WTC11 (cell line): Measurements from ENCODE around the gene PI4K2B. TPM values are rescaled to one million over a fixed set of nuclear protein-coding genes. Genes with fewer than 3 reads are reported as not detected.
"Not testable (repeated sequence)": the region's sequence is repeated elsewhere in the genome, so short reads cannot be mapped to it uniquely, and the experiment has no call there.

Experiments
- ATAC-seq: fragments of 200-7000 bp; cut with Tn5 transposase; 2 replicates; pipeline ENCODE4 v1.10.0; 2021; ENCODE audit warnings: mild to moderate bottlenecking, moderate library complexity
- CTCF ChIA-PET: fragments of 300-600 bp; sonication (Branson Sonifier 250); formaldehyde crosslinking; loops from one replicate; lab custom pipeline; 2021; ENCODE audit warnings: antibody characterized with exemption; lab: Charles Lee
- POLR2A ChIA-PET: fragments of 350-600 bp; sonication (Branson Sonifier 250); formaldehyde crosslinking; loops from one replicate; lab custom pipeline; 2021; ENCODE audit warnings: antibody characterized with exemption; lab: Charles Lee
- DNase-seq: peaks from one replicate; pipeline ENCODE4 v3.0.0; 2021; ENCODE audit warnings: low spot score
- H3K27ac Mint-ChIP-seq: 2 replicates; pipeline ENCODE4 v1.8.0; 2021; ENCODE audit warnings: mixed read lengths
- H3K27me3 Mint-ChIP-seq: 2 replicates; pipeline ENCODE4 v1.8.0; 2021; ENCODE audit warnings: low read depth, mild to moderate bottlenecking, moderate library complexity, mixed read lengths
- H3K36me3 Mint-ChIP-seq: 2 replicates; pipeline ENCODE4 v1.8.0; 2021; ENCODE audit warnings: mixed read lengths
- H3K4me1 Mint-ChIP-seq: 2 replicates; pipeline ENCODE4 v1.8.0; 2022; ENCODE audit warnings: mixed read lengths
- H3K4me3 Mint-ChIP-seq: 2 replicates; pipeline ENCODE4 v1.8.0; 2021; ENCODE audit warnings: mild to moderate bottlenecking, moderate library complexity, mixed read lengths
- H3K9me3 Mint-ChIP-seq: 2 replicates; pipeline ENCODE4 v1.8.0; 2021; ENCODE audit warnings: mixed read lengths
- ATF6 ChIP-seq: sonication (generic); formaldehyde crosslinking; IDR thresholded peaks from 2 replicates; pipeline ENCODE4 v1.8.1; 2023; ENCODE audit warnings: mild to moderate bottlenecking, missing genetic modification reagents
- CBFB ChIP-seq: sonication (generic); formaldehyde crosslinking; IDR thresholded peaks from 2 replicates; pipeline ENCODE4 v1.8.1; 2022; ENCODE audit warnings: mild to moderate bottlenecking, low read depth, missing genetic modification reagents
- CDX4 ChIP-seq: fragments of 250-450 bp; sonication (Bioruptor Pico); IDR thresholded peaks from 2 replicates; pipeline ENCODE4 v1.9.0; 2021; ENCODE audit warnings: moderate library complexity, mild to moderate bottlenecking, inconsistent platforms, borderline replicate concordance
- CREM ChIP-seq: sonication (generic); formaldehyde crosslinking; IDR thresholded peaks from 2 replicates; pipeline ENCODE4 v1.8.1; 2022; ENCODE audit warnings: mild to moderate bottlenecking, missing genetic modification reagents, moderate library complexity
- GTF2I ChIP-seq: fragments of 250-450 bp; sonication (Bioruptor Pico); conservative IDR thresholded peaks from 2 replicates; pipeline ENCODE4 v1.4.0; 2021; ENCODE audit warnings: mild to moderate bottlenecking
- MAX ChIP-seq: sonication (generic); formaldehyde crosslinking; IDR thresholded peaks from 2 replicates; pipeline ENCODE4 v1.8.0; 2022; ENCODE audit warnings: mild to moderate bottlenecking, missing genetic modification reagents
- MLX ChIP-seq: sonication (generic); formaldehyde crosslinking; IDR thresholded peaks from 2 replicates; pipeline ENCODE4 v1.8.1; 2023; ENCODE audit warnings: mild to moderate bottlenecking, missing genetic modification reagents, moderate library complexity
- MXD4 ChIP-seq: fragments of 250-450 bp; sonication (Bioruptor Pico); IDR thresholded peaks from 2 replicates; pipeline ENCODE4 v1.8.0; 2021; ENCODE audit warnings: mild to moderate bottlenecking, moderate library complexity, borderline replicate concordance
- NR3C1 ChIP-seq: sonication (generic); formaldehyde crosslinking; conservative IDR thresholded peaks from 2 replicates; pipeline ENCODE4 v1.8.1; 2023; ENCODE audit warnings: low read depth, mild to moderate bottlenecking, missing genetic modification reagents
- PRRX2 ChIP-seq: fragments of 250-450 bp; sonication (Bioruptor Pico); IDR thresholded peaks from 2 replicates; pipeline ENCODE4 v1.8.0; 2021; ENCODE audit warnings: mild to moderate bottlenecking
- RORB ChIP-seq: fragments of 250-450 bp; sonication (Bioruptor Pico); IDR thresholded peaks from 2 replicates; pipeline ENCODE4 v1.9.0; 2021; ENCODE audit warnings: mild to moderate bottlenecking
- SMAD3 ChIP-seq: sonication (generic); formaldehyde crosslinking; IDR thresholded peaks from 2 replicates; pipeline ENCODE4 v1.8.0; 2022; ENCODE audit warnings: missing genetic modification reagents, mild to moderate bottlenecking, borderline replicate concordance
- ZBTB21 ChIP-seq: sonication (generic); formaldehyde crosslinking; IDR thresholded peaks from 2 replicates; pipeline ENCODE4 v1.8.1; 2023; ENCODE audit warnings: mild to moderate bottlenecking, missing genetic modification reagents, borderline replicate concordance
- ZNF138 ChIP-seq: sonication (generic); formaldehyde crosslinking; conservative IDR thresholded peaks from 2 replicates; pipeline ENCODE4 v1.8.1; 2022; ENCODE audit warnings: mild to moderate bottlenecking, moderate library complexity, missing genetic modification reagents
- total RNA-seq: library from RNA; stranded (reverse); gene quantifications from 3 replicates; pipeline ENCODE4 v1.2.3, GENCODE V29; 2021
- TF ChIP-seq, protein P1 (sequence below): sonication (generic); formaldehyde crosslinking; IDR thresholded peaks from 2 replicates; pipeline ENCODE4 v1.8.0; 2022; ENCODE audit warnings: missing genetic modification reagents
- TF ChIP-seq, protein P2 (sequence below): sonication (generic); formaldehyde crosslinking; IDR thresholded peaks from 2 replicates; pipeline ENCODE4 v1.8.1; 2022; ENCODE audit warnings: mild to moderate bottlenecking, missing genetic modification reagents, moderate library complexity, borderline replicate concordance

PI4K2B gene
- total RNA-seq, 1 experiment from 2014 or later = 15.1 TPM

GRCh38 chr4:25235401-25235800, 1.6 kb downstream of the PI4K2B start (continued):
- no peak for TF ChIP-seq SMAD3 (CRISPR knock-in tag)
- TF ChIP-seq, all 79 proteins: peak for 0

- H3K27ac Mint-ChIP-seq, DNase-seq, ATAC-seq, POLR2A ChIA-PET: not testable (repeated sequence)
- Mint-ChIP-seq H3K27me3 (peaks cover 35% of the 10 kb centered on the region), H3K9me3 (peaks cover 33% of the 10 kb centered on the region), H3K4me3 (0 out of 2 replicates have a peak overlapping the region, but pooled peaks have one; percentile 22), H3K4me1 (peaks cover 14% of the 10 kb centered on the region), H3K36me3 (peaks cover 36% of the 10 kb centered on the region)
- CTCF ChIA-PET = interaction anchor here (0.6 to 4.2 kb wide), 2 partner anchors 33 to 76 kb away, joined by 3 to 30 read pairs; partner anchors contain the start of gene ZCCHC4
These were observed 2.2 kb downstream of the PI4K2B start for GRCh38 chr4:25236030-25236429.

DNA sequence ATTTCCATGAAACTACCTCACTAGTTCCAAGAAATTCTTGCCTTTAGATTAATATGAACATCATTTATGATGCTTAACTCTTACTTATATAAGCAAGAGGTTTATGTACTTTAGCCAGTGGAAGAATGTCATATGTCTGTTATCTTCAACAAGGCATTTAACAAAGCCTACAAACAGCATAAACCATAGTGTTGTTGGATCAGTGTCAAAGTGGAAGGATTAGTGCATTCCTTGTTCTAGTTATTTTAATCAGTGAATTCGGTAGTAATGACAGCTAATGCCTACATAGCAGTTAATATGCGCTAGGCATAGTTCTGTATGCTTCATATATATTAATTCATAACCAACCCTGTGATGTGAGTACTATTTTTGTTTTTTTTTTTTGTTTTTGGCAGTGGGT, 3.1 kb downstream of the PI4K2B start:
- POLR2A ChIA-PET = no interaction called here
- Mint-ChIP-seq H3K27ac (no peak overlapping the region), H3K27me3 (peaks cover 28% of the 10 kb centered on the region), H3K36me3 (peaks cover 26% of the 10 kb centered on the region), H3K9me3 (peaks cover 24% of the 10 kb centered on the region)
- no peak for TF ChIP-seq ZNF138 (CRISPR knock-in tag)
- no peak for TF ChIP-seq ATF6 (CRISPR knock-in tag)
- TF ChIP-seq PRRX2 (CRISPR knock-in tag) = no peak
- no peak for TF ChIP-seq CREM (CRISPR knock-in tag)
- TF ChIP-seq MXD4 = no peak
- TF ChIP-seq CDX4 (CRISPR knock-in tag) = no peak
- TF ChIP-seq GTF2I (CRISPR knock-in tag) = no peak
- TF ChIP-seq MAX (CRISPR knock-in tag) = no peak
- TF ChIP-seq NR3C1 = no peak
- TF ChIP-seq, protein P1, sequence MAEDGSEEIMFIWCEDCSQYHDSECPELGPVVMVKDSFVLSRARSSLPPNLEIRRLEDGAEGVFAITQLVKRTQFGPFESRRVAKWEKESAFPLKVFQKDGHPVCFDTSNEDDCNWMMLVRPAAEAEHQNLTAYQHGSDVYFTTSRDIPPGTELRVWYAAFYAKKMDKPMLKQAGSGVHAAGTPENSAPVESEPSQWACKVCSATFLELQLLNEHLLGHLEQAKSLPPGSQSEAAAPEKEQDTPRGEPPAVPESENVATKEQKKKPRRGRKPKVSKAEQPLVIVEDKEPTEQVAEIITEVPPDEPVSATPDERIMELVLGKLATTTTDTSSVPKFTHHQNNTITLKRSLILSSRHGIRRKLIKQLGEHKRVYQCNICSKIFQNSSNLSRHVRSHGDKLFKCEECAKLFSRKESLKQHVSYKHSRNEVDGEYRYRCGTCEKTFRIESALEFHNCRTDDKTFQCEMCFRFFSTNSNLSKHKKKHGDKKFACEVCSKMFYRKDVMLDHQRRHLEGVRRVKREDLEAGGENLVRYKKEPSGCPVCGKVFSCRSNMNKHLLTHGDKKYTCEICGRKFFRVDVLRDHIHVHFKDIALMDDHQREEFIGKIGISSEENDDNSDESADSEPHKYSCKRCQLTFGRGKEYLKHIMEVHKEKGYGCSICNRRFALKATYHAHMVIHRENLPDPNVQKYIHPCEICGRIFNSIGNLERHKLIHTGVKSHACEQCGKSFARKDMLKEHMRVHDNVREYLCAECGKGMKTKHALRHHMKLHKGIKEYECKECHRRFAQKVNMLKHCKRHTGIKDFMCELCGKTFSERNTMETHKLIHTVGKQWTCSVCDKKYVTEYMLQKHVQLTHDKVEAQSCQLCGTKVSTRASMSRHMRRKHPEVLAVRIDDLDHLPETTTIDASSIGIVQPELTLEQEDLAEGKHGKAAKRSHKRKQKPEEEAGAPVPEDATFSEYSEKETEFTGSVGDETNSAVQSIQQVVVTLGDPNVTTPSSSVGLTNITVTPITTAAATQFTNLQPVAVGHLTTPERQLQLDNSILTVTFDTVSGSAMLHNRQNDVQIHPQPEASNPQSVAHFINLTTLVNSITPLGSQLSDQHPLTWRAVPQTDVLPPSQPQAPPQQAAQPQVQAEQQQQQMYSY (CRISPR knock-in tag) = no peak
- TF ChIP-seq ZBTB21 = no peak
- TF ChIP-seq CBFB (CRISPR knock-in tag) = no peak
- TF ChIP-seq, protein P2, sequence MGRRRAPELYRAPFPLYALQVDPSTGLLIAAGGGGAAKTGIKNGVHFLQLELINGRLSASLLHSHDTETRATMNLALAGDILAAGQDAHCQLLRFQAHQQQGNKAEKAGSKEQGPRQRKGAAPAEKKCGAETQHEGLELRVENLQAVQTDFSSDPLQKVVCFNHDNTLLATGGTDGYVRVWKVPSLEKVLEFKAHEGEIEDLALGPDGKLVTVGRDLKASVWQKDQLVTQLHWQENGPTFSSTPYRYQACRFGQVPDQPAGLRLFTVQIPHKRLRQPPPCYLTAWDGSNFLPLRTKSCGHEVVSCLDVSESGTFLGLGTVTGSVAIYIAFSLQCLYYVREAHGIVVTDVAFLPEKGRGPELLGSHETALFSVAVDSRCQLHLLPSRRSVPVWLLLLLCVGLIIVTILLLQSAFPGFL (CRISPR knock-in tag) = no peak
- TF ChIP-seq RORB (CRISPR knock-in tag) = no peak
- no peak for TF ChIP-seq MLX
- TF ChIP-seq, all 79 proteins: peak for 0
- Mint-ChIP-seq H3K4me3 (no peak overlapping the region), H3K4me1 (peaks cover 14% of the 10 kb centered on the region)
- DNase-seq = no peak
- CTCF ChIA-PET = no interaction called here
- ATAC-seq = no peak
